ENCODE measurements around the gene CNOT6.

Gene CNOT6

GRCh38 chr5:180583738-180584137 lies 89.6 kb downstream of the CNOT6 start:
- no peak for DNase-seq (ENCODE audit: low read depth)

DNA sequence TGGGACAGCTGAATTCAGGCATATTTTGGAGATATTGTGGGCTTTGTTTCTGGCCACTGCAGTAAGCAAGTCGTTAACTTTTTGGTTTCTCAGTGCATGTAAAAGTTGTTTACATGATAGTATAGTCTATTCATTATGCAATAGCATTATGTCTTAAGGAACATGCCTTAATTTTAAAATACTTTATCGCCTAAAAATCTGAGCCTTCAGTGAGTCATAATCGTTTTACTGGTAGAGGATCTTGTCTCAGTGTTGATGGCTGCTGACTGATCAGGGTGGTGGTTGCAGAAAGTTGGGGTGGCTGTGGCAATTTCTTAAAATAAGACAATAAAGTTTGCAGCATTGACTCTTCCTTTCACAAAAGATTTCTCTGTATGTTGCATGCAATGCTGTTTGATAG lies 92.0 kb downstream of the CNOT6 start:
- DNase-seq (ENCODE audit: low read depth) = no peak

DNA sequence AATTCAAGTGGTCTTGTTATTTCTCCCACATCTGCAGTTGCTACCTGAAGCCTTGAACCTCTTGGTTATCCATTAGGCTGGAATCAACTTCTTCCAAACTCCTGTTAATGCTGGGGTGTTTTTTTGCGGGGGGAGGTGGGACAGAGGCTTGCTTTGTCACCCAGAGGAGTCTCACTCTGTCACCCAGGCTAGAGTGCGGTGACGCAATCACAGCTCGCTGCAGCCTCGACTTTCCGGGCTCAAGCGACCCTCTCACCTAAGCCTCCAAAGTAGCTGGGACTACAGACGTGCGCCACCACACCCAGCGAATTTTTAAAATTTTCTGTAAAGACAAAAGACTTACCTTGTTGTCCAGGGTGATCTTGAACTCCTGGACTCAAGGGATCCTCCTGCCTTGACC lies 92.7 kb downstream of the CNOT6 start:
- DNase-seq (ENCODE audit: low read depth) = no peak

- no peak for DNase-seq (ENCODE audit: low read depth)
These were observed 95.8 kb downstream of the CNOT6 start for GRCh38 chr5:180589771-180590542.

DNA sequence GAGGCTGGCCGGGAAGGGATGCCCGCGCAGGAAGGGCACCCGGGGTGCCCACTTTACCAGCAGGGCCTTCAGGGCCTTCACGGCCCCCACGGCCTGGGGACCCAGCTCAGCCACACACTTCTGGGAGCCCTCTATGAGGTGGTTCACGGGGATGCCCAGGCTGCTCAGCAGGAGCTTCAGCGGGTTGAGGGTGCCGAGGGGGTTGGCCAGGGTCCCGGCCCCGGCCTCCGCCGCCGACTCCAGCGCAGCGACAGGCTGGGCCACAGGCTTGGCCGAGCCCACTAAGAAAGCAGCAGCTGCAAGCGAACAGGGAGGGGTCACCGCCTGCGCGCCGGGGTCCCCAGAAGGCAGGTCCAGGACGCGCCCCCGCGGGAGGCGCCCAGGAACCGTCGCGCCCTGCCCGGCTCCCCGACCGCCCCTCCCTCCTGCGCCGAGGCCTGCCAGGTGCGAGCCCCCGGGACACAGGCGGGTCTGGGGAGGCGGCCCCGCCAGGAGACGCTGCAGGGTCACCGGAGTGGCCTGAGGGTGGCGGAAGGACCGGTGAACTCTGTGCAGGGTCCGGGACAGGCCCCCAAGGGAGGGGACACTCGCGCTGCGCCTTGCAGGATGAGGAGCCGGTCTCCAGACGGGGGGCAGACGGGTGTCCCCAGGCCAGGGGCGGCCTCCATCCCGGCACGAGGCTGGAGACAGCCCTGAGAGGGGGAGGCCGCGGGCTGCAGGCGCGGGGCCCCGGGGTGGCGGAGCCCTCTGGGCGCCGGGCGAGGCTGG lies 96.5 kb downstream of the CNOT6 start:
- no peak for DNase-seq (ENCODE audit: low read depth)

GRCh38 chr5:180591311-180591887 lies 97.2 kb downstream of the CNOT6 start, which contains the start of gene SCGB3A1:
SCGB3A1 (minus strand) TSS chr5:180591499; CDS start chr5:180591462, 37 bp downstream.
- no peak for DNase-seq (ENCODE audit: low read depth)

DNA sequence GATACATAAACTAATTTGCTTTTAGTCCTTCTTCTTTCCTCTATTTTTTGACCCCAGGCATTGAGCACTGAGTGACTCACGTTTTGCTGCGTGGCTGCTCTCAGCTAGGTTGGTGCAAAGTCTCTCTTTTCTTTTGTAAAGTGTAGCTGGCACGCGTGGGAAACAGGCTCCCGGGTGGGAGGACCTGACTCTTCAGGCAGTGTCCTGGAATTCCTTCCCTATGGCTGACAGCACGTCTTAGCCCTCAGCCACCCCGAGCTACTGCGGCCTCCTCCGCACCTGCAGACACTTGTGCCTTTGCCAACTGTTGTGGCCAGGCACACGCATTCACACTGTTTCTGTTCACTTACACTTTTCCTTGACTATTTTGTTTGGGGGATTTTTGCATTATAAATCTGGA lies 98.0 kb downstream of the CNOT6 start:
- no peak for DNase-seq (ENCODE audit: low read depth)

GRCh38 chr5:180593446-180594206 lies 99.4 kb downstream of the CNOT6 start:
- no peak for DNase-seq (ENCODE audit: low read depth)

GRCh38 chr5:180594311-180595045 lies 100.3 kb downstream of the CNOT6 start:
- no peak for DNase-seq (ENCODE audit: low read depth)

DNA sequence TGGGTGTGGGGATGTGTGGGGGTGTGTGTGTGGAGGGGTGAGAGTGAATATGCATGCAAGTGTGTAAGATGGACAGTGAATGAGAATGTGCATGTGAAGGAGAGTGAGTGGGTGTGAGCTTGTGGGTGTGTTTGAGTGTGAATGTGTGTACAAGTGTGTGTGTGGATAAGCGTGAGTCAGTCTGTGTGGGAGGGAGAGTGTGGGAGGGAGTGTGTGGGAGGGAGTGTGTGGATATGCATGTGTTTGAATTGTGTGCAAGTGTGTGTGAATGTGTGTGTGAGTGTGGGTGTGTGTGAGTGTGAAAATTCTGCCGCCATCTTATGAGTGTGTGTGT lies 100.8 kb downstream of the CNOT6 start:
- no peak for DNase-seq (ENCODE audit: low read depth)

DNA sequence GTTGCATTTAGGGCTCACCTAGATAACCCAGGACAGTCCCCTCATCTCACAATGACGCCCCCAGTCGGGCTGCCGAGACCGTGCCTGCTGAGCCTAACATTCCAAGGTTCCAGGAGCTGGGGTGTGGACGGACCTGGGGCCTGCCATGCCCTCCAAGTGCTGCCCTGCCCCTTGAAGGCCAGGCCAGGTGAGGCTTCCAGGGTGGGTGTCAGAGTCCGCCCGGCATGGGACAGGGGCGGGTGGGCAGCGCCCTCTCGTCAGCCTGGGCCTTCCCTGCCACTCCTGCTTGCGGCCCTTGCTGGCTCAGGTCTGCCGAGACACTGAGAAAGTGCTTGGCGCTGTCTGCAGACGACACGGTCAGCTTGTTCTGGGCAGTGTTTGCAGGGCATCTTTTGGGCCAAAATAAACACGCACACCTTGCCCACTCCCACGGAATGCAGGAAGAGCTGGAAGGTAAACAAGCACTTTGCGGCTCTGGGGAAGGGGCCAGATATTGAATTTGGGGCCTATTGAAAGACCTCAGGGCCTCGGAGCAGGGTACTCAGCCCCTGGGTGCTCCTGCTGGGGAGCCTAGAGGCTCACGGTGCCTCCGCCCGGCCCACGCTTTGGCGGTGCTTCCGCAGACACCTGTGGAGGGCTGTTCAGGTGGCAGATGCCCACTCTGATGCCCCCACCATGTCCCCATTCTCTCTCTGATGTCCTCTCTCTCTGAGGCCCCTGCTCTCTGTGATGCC lies 101.4 kb downstream of the CNOT6 start:
- DNase-seq (ENCODE audit: low read depth) = no peak

DNA sequence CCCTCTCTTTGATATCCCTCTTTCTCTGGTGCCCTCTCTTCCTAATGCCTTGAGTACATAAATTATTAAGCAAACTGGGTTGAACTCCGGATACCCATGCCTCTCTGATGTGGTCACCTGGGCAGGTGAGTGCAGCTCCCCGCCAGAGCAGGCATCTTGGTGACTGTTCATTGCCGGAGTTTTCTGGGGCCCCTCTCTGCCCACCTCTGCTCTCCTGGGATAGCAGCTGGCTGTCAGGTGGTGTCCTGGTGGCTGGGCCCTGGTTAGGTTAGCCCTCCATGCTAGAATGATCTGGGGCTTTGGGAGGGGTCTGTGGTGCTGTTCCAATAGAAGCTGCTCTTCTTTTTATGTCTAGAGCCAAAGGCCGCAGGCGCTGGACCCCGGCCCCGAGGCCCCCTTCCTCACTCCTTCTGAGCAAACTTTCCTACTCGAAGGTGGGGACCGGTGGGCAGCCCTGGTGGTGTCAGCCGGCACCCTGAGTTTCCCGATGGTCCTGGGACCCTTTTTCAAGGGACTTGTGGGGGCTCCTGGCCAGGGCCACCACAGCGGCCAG lies 102.0 kb downstream of the CNOT6 start:
- DNase-seq (ENCODE audit: low read depth) = no peak

DNA sequence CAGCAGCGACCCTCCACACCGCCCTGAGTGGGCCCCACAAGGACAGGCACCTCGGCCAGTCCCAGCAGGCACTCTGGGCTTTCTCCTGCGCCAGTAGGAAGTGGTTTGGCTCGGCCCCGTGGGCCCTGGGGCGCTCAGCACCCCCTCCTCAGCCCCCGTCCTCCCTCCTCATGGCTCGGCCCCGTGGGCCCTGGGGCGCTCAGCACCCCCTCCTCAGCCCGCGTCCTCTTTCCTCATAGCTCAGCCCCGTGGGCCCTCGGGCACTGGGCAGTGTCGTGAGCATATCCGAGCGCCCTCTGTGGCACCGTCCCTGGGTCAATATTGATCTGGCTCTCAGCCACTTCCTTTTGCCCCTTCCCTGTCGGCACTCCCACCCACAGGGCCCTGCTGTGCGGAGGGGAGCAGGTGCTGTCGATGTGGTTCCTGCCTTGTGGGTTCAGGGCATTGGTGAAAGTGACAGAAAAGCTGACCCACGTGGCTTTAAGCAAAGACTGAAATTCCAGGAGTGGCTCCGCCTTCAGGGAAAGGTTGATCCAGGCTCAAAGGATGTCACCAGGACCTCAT lies 102.6 kb downstream of the CNOT6 start:
- no peak for DNase-seq (ENCODE audit: low read depth)

DNA sequence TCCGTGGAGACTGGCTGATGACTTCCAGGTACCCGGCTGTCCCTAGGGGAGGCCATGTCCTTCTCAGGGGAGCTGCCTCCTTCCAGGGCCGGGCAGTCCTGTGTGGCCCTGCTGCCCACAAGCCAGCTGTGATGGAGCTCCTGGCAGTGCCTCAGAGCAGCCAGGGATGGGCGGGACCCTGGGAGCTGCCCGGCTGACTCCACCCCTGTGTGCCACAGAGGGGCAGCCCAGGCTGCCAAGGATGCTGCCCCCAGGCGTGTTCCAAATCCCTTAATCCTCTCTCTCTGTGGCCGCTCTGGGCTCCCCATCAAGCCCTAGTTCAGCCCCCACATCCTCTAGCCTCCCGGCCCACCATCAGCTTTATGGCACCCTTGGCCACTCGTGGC lies 104.1 kb downstream of the CNOT6 start:
- no peak for DNase-seq (ENCODE audit: low read depth)

- no peak for DNase-seq (ENCODE audit: low read depth)
These were observed 104.8 kb downstream of the CNOT6 start for GRCh38 chr5:180598797-180599589.

DNA sequence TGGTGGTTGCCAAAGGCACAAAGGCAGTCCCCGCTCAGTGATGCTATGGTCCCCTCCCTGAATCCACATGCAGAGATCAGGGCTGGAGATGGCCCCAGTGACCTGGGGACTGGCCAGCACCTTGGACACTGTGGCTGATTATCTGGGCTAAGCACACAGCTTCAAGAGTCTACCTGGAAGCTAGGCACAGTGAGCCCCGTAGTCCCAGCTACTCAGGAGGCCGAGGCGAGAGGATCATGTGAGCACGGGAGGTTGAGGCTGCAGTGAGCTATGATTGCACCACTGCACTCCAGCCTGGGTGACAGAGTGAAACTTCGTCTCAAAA lies 105.4 kb downstream of the CNOT6 start:
- no peak for DNase-seq (ENCODE audit: low read depth)

GRCh38 chr5:180599981-180600553 lies 105.9 kb downstream of the CNOT6 start:
- DNase-seq (ENCODE audit: low read depth) = no peak

- no peak for DNase-seq (ENCODE audit: low read depth)
These were observed 106.4 kb downstream of the CNOT6 start for GRCh38 chr5:180600554-180601041.

All from stimulated activated CD8-positive, alpha-beta memory T cell treated with anti-CD3 and anti-CD28 coated beads, Interleukin-15, amount 100 ng/mL, for 24 hours (primary cell).